Breast epithelium (tissue), 4 donors: ENCODE measurements around the gene RAPGEF1. TPM values are rescaled to one million over a fixed set of nuclear protein-coding genes. Genes with fewer than 3 reads are reported as not detected.

ENCODE experiments used
- DNase-seq, 2 donors: peaks; one replicate each; pipeline ENCODE4 v3.0.0-alpha.2; 2019; ENCODE audit warnings: low spot score in 2 of 2
- H3K27ac ChIP-seq, 2 donors: fragments of 200-600 bp; sonication (generic) in 1 of 2; one replicate each; pipeline ENCODE4 v1.5.1; 2016 to 2019; ENCODE audit warnings: mild to moderate bottlenecking in 1 of 2
- H3K27me3 ChIP-seq, 2 donors: fragments of 200-600 bp; sonication (generic) in 1 of 2; one replicate each; pipeline versions ENCODE4 v1.5.1 to v1.6.0; 2017 to 2019; ENCODE audit warnings: control low read depth in 1 of 2, mild to moderate bottlenecking in 1 of 2
- H3K36me3 ChIP-seq: fragments of 200-600 bp; one replicate; pipeline ENCODE4 v1.5.1; 2019
- H3K4me1 ChIP-seq, 2 donors: fragments of 200-600 bp; sonication (generic); one replicate each; pipeline ENCODE4 v1.5.1; 2016 to 2019; ENCODE audit warnings: control low read depth in 1 of 2
- H3K4me3 ChIP-seq, 3 donors: fragments of 200-600 bp; sonication (generic); 1 replicate in 2 of 3; 2 replicates in 1 of 3; pipeline ENCODE4 v1.5.1; 2016 to 2019; ENCODE audit warnings: mild to moderate bottlenecking in 3 of 3, moderate library complexity in 2 of 3
- H3K9me3 ChIP-seq, 2 donors: fragments of 200-600 bp; sonication (generic) in 1 of 2; one replicate each; pipeline ENCODE4 v1.5.1; 2016 to 2019; ENCODE audit warnings: control low read depth in 1 of 2
- CTCF ChIP-seq, 3 donors: fragments of 450-650 bp; IDR thresholded peaks; one replicate each; pipeline ENCODE4 v1.5.1; 2016 to 2017; ENCODE audit warnings: antibody characterized with exemption in 3 of 3, mild to moderate bottlenecking in 3 of 3, moderate library complexity in 3 of 3
- POLR2A ChIP-seq: fragments of 450-650 bp; IDR thresholded peaks from one replicate; pipeline ENCODE4 v1.6.1; 2016; ENCODE audit warnings: antibody characterized with exemption, mild to moderate bottlenecking, moderate library complexity
- POLR2AphosphoS5 ChIP-seq, 3 donors: sonication (generic); formaldehyde crosslinking; IDR thresholded peaks; one replicate each; pipeline ENCODE4 v1.6.1; 2017; ENCODE audit warnings: antibody characterized with exemption in 3 of 3
- intact Hi-C: fragments of 100-400 bp; cut with DNase I; formaldehyde crosslinking; loops from one replicate; pipeline ENCODE4 v1.15.1; 2023; ENCODE audit warnings: low total_unique reads
- total RNA-seq, 3 donors: library from RNA; depleted of rRNA; stranded (reverse); fragments of >200 nt; gene quantifications; one replicate each; pipeline ENCODE4 v1.1.0, GENCODE V29; 2016

Gene RAPGEF1
- total RNA-seq, 3 donors from 2014 or later: 35.3 to 38.0 (median 37.3) TPM

- no peaks in the 10 kb centered on the region for H3K9me3 ChIP-seq
- intact Hi-C loops: no loop called here
- DNase-seq: no peak
- TF ChIP-seq POLR2A (no peak), POLR2AphosphoS5 (IDR thresholded peaks at IDR 0.05) (no peak), CTCF (IDR thresholded peaks at IDR 0.05) (no peak)
- H3K27me3 ChIP-seq: no peaks in the 10 kb centered on the region
- peaks cover 0 to 6% of the 10 kb centered on the region in 2 donors for H3K4me1 ChIP-seq
- no peak overlapping the region for H3K4me3 ChIP-seq
- H3K36me3 ChIP-seq: no peaks in the 10 kb centered on the region
- H3K27ac ChIP-seq: no peak overlapping the region
These were observed 78.1 kb downstream of the RAPGEF1 start for GRCh38 chr9:131661568-131662288.

- TF ChIP-seq POLR2A (no peak), CTCF (IDR thresholded peaks at IDR 0.05) (no peak), POLR2AphosphoS5 (IDR thresholded peaks at IDR 0.05) (no peak)
- Histone ChIP-seq H3K4me3 (no peak overlapping the region), H3K4me1 (peaks cover 0 to 6% of the 10 kb centered on the region in 2 donors), H3K27ac (no peak overlapping the region), H3K9me3 (no peaks in the 10 kb centered on the region), H3K36me3 (no peaks in the 10 kb centered on the region), H3K27me3 (no peaks in the 10 kb centered on the region)
- DNase-seq: no peak
- intact Hi-C loops: no loop called here
These were observed 79.1 kb downstream of the RAPGEF1 start for GRCh38 chr9:131660466-131661405.

GRCh38 chr9:131658377-131659129 is 81.3 kb downstream of the RAPGEF1 start:
- Histone ChIP-seq H3K36me3 (no peaks in the 10 kb centered on the region), H3K4me3 (no peak overlapping the region), H3K27me3 (no peaks in the 10 kb centered on the region), H3K9me3 (no peaks in the 10 kb centered on the region), H3K4me1 (peaks cover 0 to 6% of the 10 kb centered on the region in 2 donors), H3K27ac (peak overlapping the region; percentile 2 to 26)
- intact Hi-C loops: no loop called here
- TF ChIP-seq POLR2AphosphoS5 (IDR thresholded peaks at IDR 0.05) (no peak), CTCF (IDR thresholded peaks at IDR 0.05) (no peak), POLR2A (no peak)
- no peak for DNase-seq

- no peak for DNase-seq
- H3K27me3 ChIP-seq: no peaks in the 10 kb centered on the region
- H3K27ac ChIP-seq: peak overlapping the region; percentile 13 to 26
- H3K4me1 ChIP-seq: peaks cover 0 to 6% of the 10 kb centered on the region in 2 donors
- H3K9me3 ChIP-seq: no peaks in the 10 kb centered on the region
- no peak for TF ChIP-seq POLR2A
- TF ChIP-seq POLR2AphosphoS5 (IDR thresholded peaks at IDR 0.05): no peak
- no peak for TF ChIP-seq CTCF (IDR thresholded peaks at IDR 0.05)
- no peak overlapping the region for H3K4me3 ChIP-seq
- intact Hi-C loops: no loop called here
- no peaks in the 10 kb centered on the region for H3K36me3 ChIP-seq
These were observed 81.9 kb downstream of the RAPGEF1 start for GRCh38 chr9:131657940-131658339.
